NOMO-1 treated with dmso at 0.1 percent for 144 hours (cell line): ENCODE results near the gene ZMPSTE24.

ENCODE experiments used
- DNase-seq: peaks from one replicate; lab custom pipeline; 2025; ENCODE audit not compliant: unreplicated experiment; lab: John Stamatoyannopoulos, UW

ZMPSTE24 gene

DNA sequence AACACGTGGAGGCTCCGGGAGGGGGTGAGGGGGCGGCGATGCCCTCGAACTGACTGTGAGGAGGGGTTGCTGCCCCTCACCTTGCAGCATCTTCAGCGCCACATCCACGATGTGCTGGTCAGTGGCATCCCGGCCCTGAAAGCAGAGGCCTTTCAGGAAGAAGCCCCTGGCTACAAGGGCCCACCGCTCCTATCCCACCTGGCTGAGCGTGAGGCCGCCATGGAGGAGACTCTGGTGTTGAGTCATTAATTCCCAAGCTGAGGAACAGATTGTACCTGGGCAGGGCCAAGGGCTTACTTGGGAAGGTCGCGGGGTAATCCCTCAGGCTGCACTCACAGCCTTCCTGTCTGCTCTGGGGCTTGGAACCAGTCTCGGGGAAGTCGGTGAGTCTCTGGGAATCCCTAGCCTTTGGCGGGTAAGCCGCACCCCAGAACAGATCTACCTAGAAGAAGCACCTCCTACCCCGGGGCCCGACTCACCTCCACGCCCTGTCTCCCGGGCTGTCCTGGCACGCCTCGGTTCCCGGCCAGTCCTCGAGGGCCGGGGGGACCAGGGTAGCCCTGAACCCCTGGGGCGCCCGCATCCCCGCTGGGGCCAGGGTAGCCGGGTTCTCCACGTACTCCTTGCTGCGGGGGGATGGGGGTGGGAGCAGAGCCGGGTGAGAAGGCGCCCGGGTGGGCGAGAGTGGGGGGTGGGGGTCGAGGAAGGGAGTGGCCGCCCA, 45.2 kb downstream of the ZMPSTE24 start:
- no peak for DNase-seq

- no peak for DNase-seq
These were observed 45.8 kb downstream of the ZMPSTE24 start for GRCh38 chr1:40303790-40304189.

DNA sequence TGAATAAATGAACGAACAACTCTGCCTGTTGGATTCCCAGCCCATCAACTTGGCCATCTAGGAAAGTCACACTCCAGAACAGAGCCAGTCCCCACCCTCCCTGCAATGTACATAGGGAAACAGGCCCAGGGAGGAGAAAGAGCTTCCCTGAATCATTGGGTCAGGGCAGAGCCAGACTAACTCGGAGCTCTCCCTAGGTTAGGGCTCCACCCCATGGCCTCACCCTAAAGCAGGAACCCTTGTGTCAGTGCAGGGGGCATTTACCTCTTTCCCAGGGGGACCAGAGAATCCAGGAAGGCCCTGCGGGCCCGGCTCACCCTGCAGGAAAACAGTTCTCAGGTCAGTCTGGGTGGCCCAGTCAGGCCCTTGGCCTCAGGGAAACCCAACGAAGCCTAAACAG, 47.4 kb downstream of the ZMPSTE24 start:
- no peak for DNase-seq

GRCh38 chr1:40305871-40306270, 47.8 kb downstream of the ZMPSTE24 start:
- no peak for DNase-seq

DNA sequence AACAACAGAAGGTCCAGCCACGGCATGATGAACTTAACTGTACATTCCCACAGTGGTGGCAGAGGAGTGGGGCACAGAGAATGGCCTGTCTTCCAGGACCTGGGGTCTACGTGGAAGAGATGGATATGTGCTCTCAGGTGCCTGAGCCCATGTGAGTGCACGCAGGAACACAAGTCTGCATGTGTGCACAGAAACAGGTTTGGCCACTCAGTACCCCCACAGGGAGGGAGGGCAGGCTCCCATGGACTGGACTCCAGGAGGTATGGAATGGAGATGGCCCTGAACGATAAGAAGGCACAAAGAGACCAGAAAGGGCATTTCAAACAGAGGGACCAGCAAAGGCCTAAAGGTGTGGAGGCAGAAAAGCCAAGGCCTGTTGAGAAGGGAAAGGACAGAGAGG, 48.3 kb downstream of the ZMPSTE24 start:
- no peak for DNase-seq

- no peak for DNase-seq
These were observed 49.1 kb downstream of the ZMPSTE24 start for GRCh38 chr1:40307186-40307585.

GRCh38 chr1:40308036-40308727, 50.1 kb downstream of the ZMPSTE24 start:
- DNase-seq: no peak

DNA sequence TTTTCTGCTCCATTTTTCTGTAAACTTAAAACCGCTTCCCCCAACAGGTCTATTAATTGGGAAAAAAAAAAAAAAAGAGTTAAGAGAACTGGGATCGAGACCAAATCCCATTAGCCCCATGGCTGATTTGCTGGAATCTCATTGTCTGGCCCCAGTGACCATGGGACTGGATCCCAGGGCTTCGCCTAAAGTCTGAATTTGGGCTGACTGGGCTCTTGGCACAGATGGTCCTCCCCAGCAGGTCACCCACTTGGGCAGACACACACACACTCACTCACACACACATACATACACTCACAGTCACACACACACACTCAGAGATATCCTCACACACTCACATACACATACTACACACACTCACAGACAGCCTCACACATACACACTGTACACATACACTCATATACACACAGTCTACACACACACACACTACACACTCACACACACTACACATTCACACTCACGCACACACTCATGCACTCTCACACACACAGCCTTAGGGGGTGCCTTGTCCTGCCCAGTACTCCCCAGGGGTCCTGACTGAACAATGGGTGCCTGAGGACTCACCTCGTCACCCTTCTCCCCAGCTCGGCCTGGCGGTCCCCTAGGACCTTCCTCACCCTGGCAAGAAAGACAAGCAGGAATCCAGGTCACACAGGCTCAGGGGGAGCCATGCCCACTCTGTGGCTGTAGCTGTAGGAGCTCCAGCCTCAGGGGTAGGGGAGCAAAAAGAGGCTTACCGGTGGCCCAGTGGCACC, 51.5 kb downstream of the ZMPSTE24 start:
- no peak for DNase-seq

DNA sequence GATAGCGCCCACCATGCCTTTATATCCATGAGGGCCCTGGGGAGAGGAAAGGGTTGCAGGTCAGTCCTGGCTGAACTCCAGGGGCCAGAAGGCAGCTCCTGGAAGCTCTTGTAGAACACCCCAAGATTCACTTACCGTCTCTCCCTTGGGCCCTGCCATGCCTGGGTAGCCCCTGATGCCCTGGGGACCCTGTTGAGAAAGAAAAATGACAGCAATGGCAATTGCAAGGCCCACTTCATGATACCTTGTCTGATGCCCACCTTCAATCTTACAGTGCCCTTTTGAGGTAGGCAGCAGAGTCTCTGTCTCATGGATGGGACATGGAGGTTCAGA, 52.1 kb downstream of the ZMPSTE24 start:
- DNase-seq: no peak

GRCh38 chr1:40310983-40311642, 53.1 kb downstream of the ZMPSTE24 start:
- no peak for DNase-seq

DNA sequence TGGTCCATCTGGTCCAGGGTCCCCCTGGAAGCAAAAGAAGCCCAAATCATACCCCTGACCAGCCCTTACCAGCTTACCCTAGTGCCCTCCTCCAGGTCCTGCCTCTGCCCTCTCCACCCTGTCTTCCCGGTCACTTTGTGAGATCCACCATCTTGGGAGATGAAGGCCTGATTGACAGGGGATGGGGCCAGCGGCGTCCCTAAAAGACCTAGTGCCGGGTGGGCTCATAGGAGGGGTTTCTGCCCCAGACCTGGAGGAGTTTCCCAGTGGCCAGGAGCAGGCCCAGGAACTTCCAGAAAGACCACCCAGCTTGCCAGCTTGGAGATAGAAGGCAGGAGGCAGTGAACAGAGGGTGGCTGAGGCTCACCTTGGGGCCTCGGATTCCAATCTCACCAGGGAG, 53.7 kb downstream of the ZMPSTE24 start:
- no peak for DNase-seq

DNA sequence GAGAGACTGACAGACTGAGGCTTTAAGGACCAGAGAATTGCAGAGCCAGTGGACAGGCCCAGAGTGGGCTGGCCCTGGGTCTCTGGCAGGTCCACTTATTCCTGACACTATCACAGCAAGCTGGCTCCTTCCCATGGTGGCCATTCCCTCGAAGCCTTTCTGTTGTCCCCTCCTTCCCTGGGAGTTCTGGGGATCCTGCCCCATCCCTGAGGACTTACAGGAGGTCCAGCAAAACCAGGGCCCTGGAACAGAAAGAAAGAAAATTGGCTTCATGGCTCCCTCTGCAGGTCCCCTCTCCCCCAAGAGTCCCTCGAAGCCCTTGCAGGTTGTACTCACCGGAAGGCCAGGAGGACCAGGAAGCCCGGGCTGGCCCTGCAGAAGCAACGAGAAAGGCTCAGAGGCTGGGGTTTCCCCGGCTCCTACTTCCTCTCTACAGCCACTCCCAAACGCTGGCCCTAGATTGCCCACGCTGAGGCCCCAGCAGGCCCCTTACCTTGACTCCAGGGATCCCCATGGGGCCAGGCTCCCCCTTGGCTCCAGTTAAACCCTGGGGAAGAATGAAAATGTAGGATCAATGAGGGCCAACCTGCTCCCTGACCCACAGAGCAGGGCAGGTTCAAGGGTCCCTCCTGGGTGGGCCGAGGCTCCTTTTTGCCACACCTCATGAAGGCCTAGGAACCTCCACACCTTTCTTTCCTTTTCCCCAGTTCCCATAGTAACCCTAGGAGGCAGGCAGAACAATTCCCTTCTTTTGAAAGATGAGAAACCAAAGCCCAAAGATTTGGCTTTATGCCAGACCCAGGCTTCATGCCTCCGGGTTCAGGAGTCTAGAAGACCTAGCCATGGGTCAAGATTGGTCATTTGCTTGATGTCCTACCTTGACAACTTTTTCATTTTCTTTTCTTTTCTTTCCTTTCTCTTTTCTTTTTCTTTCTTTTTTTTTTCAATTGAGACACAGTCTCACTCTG, 54.5 kb downstream of the ZMPSTE24 start:
- peak; percentile 52 for DNase-seq

DNA sequence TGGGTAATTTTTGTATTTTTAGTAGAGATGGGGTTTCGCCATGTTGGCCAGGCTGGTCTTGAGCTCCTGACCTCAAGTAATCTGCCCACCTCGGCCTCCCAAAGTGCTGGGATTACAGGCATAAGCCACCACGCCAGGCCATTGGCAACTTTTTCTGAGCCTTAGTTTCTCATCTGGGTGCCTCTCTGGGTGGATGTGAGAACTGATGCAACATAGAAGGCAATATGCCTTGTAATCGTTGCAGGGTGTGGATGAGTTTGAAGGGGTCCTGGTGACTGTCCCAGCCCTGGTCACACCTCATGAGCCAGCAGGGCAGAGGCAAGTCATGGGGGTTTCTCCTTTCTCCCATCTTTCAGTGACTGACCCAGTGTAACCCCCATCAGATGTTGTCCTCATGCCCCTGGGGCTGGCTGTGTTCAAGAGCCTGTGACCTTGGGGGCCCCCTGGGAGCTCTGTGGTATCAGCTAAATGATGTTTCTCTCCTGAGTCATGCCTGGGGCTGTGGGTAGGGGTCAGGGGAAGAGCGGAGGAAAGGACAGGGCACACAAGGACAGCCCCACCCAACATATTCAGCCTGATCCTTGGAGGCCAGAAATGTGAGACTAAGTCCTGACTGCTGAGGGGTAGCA, 55.4 kb downstream of the ZMPSTE24 start:
- no peak for DNase-seq

- no peak for DNase-seq
These were observed 56.1 kb downstream of the ZMPSTE24 start for GRCh38 chr1:40313958-40314720.

DNA sequence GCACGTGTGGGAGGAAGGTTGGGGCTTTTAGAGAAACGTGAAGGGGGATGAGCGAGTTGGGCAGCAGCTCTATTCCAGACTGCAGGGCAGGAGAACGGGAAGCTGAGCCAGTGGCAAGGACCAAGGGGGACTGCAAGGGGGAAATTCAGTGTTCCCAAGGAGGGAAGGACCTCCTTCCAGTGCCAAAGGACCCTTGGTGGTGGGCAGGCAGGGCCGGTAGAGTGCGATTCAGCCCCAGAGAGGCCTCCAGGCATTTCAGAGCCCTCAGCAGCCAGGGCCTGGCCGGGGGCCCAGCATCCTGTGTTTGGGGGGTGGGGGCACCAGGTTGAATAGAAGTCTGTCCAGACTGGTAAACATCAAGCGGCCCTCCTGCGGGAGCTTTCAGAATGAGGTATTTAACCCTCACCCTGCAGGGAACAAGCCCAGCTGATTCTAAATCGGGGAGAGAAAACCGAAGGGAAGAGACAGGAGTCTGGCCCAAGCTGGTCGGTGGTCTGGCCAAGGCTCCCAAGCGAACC, 56.7 kb downstream of the ZMPSTE24 start:
- no peak for DNase-seq

GRCh38 chr1:40315239-40315794, 57.3 kb downstream of the ZMPSTE24 start:
- peak; percentile 75 for DNase-seq

DNA sequence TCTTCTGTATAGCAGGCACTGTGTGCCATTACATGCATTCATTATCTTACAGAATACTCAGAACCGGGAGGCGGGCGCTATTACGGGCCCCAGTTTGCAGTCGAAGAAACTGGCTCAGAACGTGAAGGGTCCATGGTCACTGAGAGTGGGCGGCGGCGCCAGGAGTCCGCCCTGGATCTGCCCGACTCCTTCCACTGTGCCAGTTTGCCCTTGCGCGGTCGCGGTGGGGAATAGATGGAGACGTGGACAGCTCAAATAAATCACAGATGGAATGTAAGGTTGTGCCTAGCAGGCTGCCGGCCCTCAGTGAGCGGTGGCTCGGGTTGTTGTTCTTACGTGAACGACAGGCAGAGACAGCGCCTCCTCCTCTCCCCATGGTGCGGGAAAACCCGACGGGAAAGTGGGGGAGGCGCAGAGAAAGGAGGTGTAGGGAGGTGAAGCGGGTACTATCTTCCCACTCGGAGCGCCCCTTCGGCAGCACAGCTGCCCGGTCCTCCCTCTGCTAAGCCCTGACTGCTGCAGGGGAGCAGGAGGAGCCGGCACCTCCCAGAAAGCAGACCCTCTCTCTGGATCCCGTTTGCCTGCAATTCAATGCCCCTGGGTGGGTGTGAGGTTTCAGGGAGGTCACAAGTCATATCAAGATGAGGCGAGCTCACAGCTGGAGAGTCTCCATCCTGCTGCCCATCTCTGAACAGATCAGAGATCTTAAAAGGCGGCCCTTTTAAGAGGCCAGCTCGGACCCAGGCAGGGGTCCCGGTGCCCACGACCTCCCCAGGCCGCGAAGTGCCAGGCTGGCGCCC, 58.0 kb downstream of the ZMPSTE24 start:
- no peak for DNase-seq
